H1 (cell line): ENCODE results near the gene CAV1. TPM values are rescaled to one million over a fixed set of nuclear protein-coding genes. Genes with fewer than 3 reads are reported as not detected.

ENCODE experiments used
- CTCF ChIA-PET: fragments of 300-600 bp; sonication (Branson Sonifier 250); formaldehyde crosslinking; loops from one replicate; lab custom pipeline; 2021; ENCODE audit not compliant: partially characterized antibody; lab: Charles Lee
- POLR2A ChIA-PET: fragments of 300-600 bp; sonication (Branson Sonifier 250); formaldehyde crosslinking; loops from one replicate; lab custom pipeline; 2021; ENCODE audit warnings: inconsistent platforms; ENCODE audit not compliant: partially characterized antibody; lab: Charles Lee
- DNase-seq, 2 experiments: peaks; one replicate each; pipeline versions ENCODE4 v3.0.0 to v3.0.0-alpha.2; 2010 to 2022; ENCODE audit warnings: low spot score in 2 of 2, low read depth in 1 of 2, mixed read lengths in 1 of 2
- FAIRE-seq: peaks from 2 replicates; lab custom pipeline; 2011; peaks lifted over from hg19 to GRCh38; lab: Jason Lieb, UNC
- H2AFZ ChIP-seq: 2 replicates; pipeline ENCODE4 v1.8.1; 2012; ENCODE audit warnings: low read length, inconsistent platforms
- H2AK5ac ChIP-seq: 2 replicates; pipeline ENCODE4 v1.6.1; 2013; ENCODE audit warnings: low read depth, low read length
- H2BK120ac ChIP-seq: replicated peaks from 2 replicates; pipeline ENCODE3; 2013; ENCODE audit warnings: low read depth, low read length, inconsistent platforms
- H2BK12ac ChIP-seq: 2 replicates; pipeline ENCODE4 v1.6.1; 2013; ENCODE audit warnings: low read depth, low read length
- H2BK15ac ChIP-seq: 2 replicates; pipeline ENCODE4 v1.6.1; 2013; ENCODE audit warnings: low read length
- H2BK20ac ChIP-seq: 2 replicates; pipeline ENCODE4 v1.6.1; 2013; ENCODE audit warnings: low read length
- H2BK5ac ChIP-seq: 2 replicates; pipeline ENCODE4 v1.6.1; 2013; ENCODE audit warnings: low read depth, low read length
- H3K14ac ChIP-seq: 2 replicates; pipeline ENCODE4 v1.6.1; 2013; ENCODE audit warnings: inconsistent platforms; ENCODE audit not compliant: insufficient read length
- H3K18ac ChIP-seq: 2 replicates; pipeline ENCODE4 v1.6.1; 2013; ENCODE audit warnings: low read length; ENCODE audit errors: extremely low read depth
- H3K23ac ChIP-seq: 2 replicates; pipeline ENCODE4 v1.6.1; 2013; ENCODE audit warnings: inconsistent platforms; ENCODE audit not compliant: insufficient read length
- H3K23me2 ChIP-seq: 2 replicates; pipeline ENCODE4 v1.6.1; 2013; ENCODE audit warnings: low read depth, low read length
- H3K27ac ChIP-seq: 2 replicates; pipeline ENCODE4 v1.6.1; 2011; ENCODE audit warnings: low read depth, low read length, inconsistent platforms
- H3K27me3 ChIP-seq, 4 experiments: replicated peaks in 1 of 4; 1 replicate in 1 of 4; 2 replicates in 3 of 4; pipeline versions ENCODE4 v1.6.1 to v1.8.1; 2011 to 2013; ENCODE audit warnings: low read length in 3 of 4, mild to moderate bottlenecking in 3 of 4, inconsistent platforms in 2 of 4, mixed read lengths in 2 of 4, moderate library complexity in 1 of 4; ENCODE audit not compliant: control insufficient read depth in 3 of 4, insufficient read depth in 3 of 4; ENCODE audit errors: extremely low read depth in 1 of 4
- H3K36me3 ChIP-seq, 4 experiments: 2 replicates each; pipeline versions ENCODE4 v1.6.1 to v1.8.1; 2011 to 2013; ENCODE audit warnings: mild to moderate bottlenecking in 4 of 4, low read length in 3 of 4, moderate library complexity in 2 of 4, control low read depth in 1 of 4, inconsistent platforms in 1 of 4; ENCODE audit not compliant: insufficient read depth in 4 of 4, control insufficient read depth in 2 of 4
- H3K4ac ChIP-seq: replicated peaks from 2 replicates; pipeline ENCODE3; 2013; ENCODE audit warnings: low read length, low read depth, mixed read lengths, inconsistent platforms; ENCODE audit not compliant: insufficient read length
- H3K4me1 ChIP-seq, 4 experiments: replicated peaks in 1 of 4; 1 replicate in 1 of 4; 2 replicates in 3 of 4; pipeline versions ENCODE4 v1.6.1 to v1.8.1; 2011 to 2013; ENCODE audit warnings: low read length in 3 of 4, inconsistent platforms in 2 of 4, mixed read lengths in 1 of 4; ENCODE audit not compliant: insufficient read depth in 4 of 4, control insufficient read depth in 3 of 4
- H3K4me2 ChIP-seq, 2 experiments: 2 replicates each; pipeline versions ENCODE4 v1.6.1 to v1.8.1; 2011 to 2013; ENCODE audit warnings: low read depth in 2 of 2, low read length in 2 of 2, control low read depth in 1 of 2, inconsistent platforms in 1 of 2, mild to moderate bottlenecking in 1 of 2; ENCODE audit not compliant: insufficient read depth in 1 of 2
- H3K4me3 ChIP-seq, 4 experiments: fragments of 200-600, 300-600 bp in 1 of 4; sonication (generic), shearing (Covaris generic), sonication (Bioruptor Twin) in 1 of 4; 2 replicates each; pipeline versions ENCODE4 v1.5.1 to v1.8.1; 2011 to 2016; ENCODE audit warnings: low read length in 4 of 4, low read depth in 3 of 4, control low read depth in 2 of 4, inconsistent platforms in 2 of 4, mild to moderate bottlenecking in 2 of 4, mixed read lengths in 1 of 4, moderate library complexity in 1 of 4; ENCODE audit not compliant: insufficient read depth in 2 of 4; ENCODE audit errors: extremely low read depth in 1 of 4
- H3K56ac ChIP-seq: replicated peaks from 2 replicates; pipeline ENCODE3; 2013; ENCODE audit warnings: low read depth, mild to moderate bottlenecking, mixed read lengths, low read length, inconsistent platforms; ENCODE audit not compliant: insufficient read length
- H3K79me1 ChIP-seq: 2 replicates; pipeline ENCODE4 v1.6.1; 2013; ENCODE audit warnings: low read depth, low read length, control low read depth
- H3K79me2 ChIP-seq, 2 experiments: 2 replicates each; pipeline versions ENCODE4 v1.6.1 to v1.8.1; 2012 to 2013; ENCODE audit warnings: low read length in 2 of 2, mild to moderate bottlenecking in 2 of 2, inconsistent platforms in 1 of 2; ENCODE audit not compliant: insufficient read depth in 2 of 2, control insufficient read depth in 1 of 2
- H3K9ac ChIP-seq, 4 experiments: replicated peaks in 1 of 4; 1 replicate in 1 of 4; 2 replicates in 3 of 4; pipeline versions ENCODE4 v1.6.1 to v1.8.1; 2011 to 2013; ENCODE audit warnings: low read depth in 3 of 4, low read length in 3 of 4, control low read depth in 2 of 4, mild to moderate bottlenecking in 2 of 4, moderate library complexity in 2 of 4, inconsistent platforms in 1 of 4; ENCODE audit errors: extremely low read depth in 1 of 4
- H3K9me3 ChIP-seq, 2 experiments: 2 replicates each; pipeline versions ENCODE4 v1.6.1 to v1.8.1; 2012 to 2013; ENCODE audit warnings: mild to moderate bottlenecking in 2 of 2, moderate library complexity in 2 of 2, control low read depth in 1 of 2, inconsistent platforms in 1 of 2, low read depth in 1 of 2, low read length in 1 of 2, mixed read lengths in 1 of 2; ENCODE audit not compliant: insufficient read depth in 2 of 2
- H4K20me1 ChIP-seq, 2 experiments: replicated peaks in 1 of 2; 2 replicates each; pipeline versions ENCODE3 to v1.8.1; 2011 to 2013; ENCODE audit warnings: inconsistent platforms in 2 of 2, low read length in 2 of 2, mild to moderate bottlenecking in 1 of 2; ENCODE audit not compliant: insufficient read depth in 2 of 2, control insufficient read depth in 1 of 2
- H4K5ac ChIP-seq: 2 replicates; pipeline ENCODE4 v1.6.1; 2013; ENCODE audit warnings: low read length, low read depth, mixed read lengths, inconsistent platforms; ENCODE audit not compliant: insufficient read length
- H4K8ac ChIP-seq: 2 replicates; pipeline ENCODE4 v1.8.0; 2013; ENCODE audit warnings: mild to moderate bottlenecking, moderate library complexity, low read length, inconsistent platforms; ENCODE audit not compliant: insufficient read depth; ENCODE audit errors: extremely low read depth
- H4K91ac ChIP-seq: replicated peaks from 2 replicates; pipeline ENCODE3; 2013; ENCODE audit warnings: low read length, mixed read lengths, inconsistent platforms; ENCODE audit not compliant: insufficient read length
- CHD2 ChIP-seq: IDR thresholded peaks from 2 replicates; pipeline ENCODE4 v1.6.1; 2012; ENCODE audit warnings: low read length, improper control_type of control experiment
- E2F6 ChIP-seq: IDR thresholded peaks from 2 replicates; pipeline ENCODE4 v1.6.1; 2012; ENCODE audit warnings: inconsistent platforms
- EZH2 ChIP-seq: fragments of 200-600 bp; sonication (generic); IDR thresholded peaks from 2 replicates; pipeline ENCODE4 v1.7.1; 2012; ENCODE audit warnings: low read depth, mild to moderate bottlenecking, moderate library complexity, low read length, inconsistent platforms; ENCODE audit not compliant: severe bottlenecking
- GABPA ChIP-seq: IDR thresholded peaks from 2 replicates; pipeline ENCODE4 v1.6.1; 2011; ENCODE audit warnings: mild to moderate bottlenecking, low read length, moderate library complexity, borderline replicate concordance; ENCODE audit not compliant: insufficient read depth
- JUN ChIP-seq: IDR thresholded peaks from 2 replicates; pipeline ENCODE4 v1.6.1; 2011; ENCODE audit warnings: low read depth, mild to moderate bottlenecking, improper control_type of control experiment, low read length
- KDM1A ChIP-seq: fragments of 200-600, 300-600 bp; sonication (generic); IDR thresholded peaks from 2 replicates; pipeline ENCODE4 v1.7.1; 2016; ENCODE audit warnings: mild to moderate bottlenecking, low read length, borderline replicate concordance
- KDM4A ChIP-seq: IDR thresholded peaks from one replicate; pipeline ENCODE4 v1.7.1; 2012; ENCODE audit warnings: low read depth, mild to moderate bottlenecking, moderate library complexity, low read length, inconsistent platforms; ENCODE audit not compliant: severe bottlenecking
- POLR2AphosphoS5 ChIP-seq: IDR thresholded peaks from 2 replicates; pipeline ENCODE4 v1.6.1; 2011; ENCODE audit warnings: low read depth, low read length
- RNF2 ChIP-seq: fragments of 200-900, 300-1000 bp; sonication (generic); IDR thresholded peaks from 2 replicates; pipeline ENCODE4 v1.7.1; 2016; ENCODE audit warnings: borderline replicate concordance, low read depth, mild to moderate bottlenecking, antibody characterized with exemption, low read length; ENCODE audit not compliant: poor library complexity, severe bottlenecking; ENCODE audit errors: missing control alignments
- RXRA ChIP-seq: IDR thresholded peaks from 2 replicates; pipeline ENCODE4 v1.6.1; 2011; ENCODE audit warnings: low read depth, mild to moderate bottlenecking, low read length, moderate library complexity; ENCODE audit not compliant: insufficient read depth
- SP1 ChIP-seq: IDR thresholded peaks from 2 replicates; pipeline ENCODE4 v1.6.1; 2011; ENCODE audit warnings: low read depth, low read length
- SUZ12 ChIP-seq: fragments of 200-600 bp; sonication (generic); IDR thresholded peaks from 2 replicates; pipeline ENCODE4 v1.6.1; 2012; ENCODE audit warnings: mild to moderate bottlenecking, inconsistent platforms, low read length, moderate library complexity, mixed read lengths
- TCF12 ChIP-seq: IDR thresholded peaks from 2 replicates; pipeline ENCODE4 v1.6.1; 2011; ENCODE audit warnings: low read depth, mild to moderate bottlenecking, low read length
- WGBS, 2 experiments: shearing (Covaris generic) in 1 of 2; methylation state at CpG; one replicate each; pipeline versions ENCODE4 v1.1.6 to v1.1.7; 2013 to 2015; ENCODE audit warnings: low lambda C conversion rate in 2 of 2, mixed read lengths in 2 of 2, inconsistent platforms in 1 of 2, low coverage in 1 of 2, missing lambda C conversion rate in 1 of 2; ENCODE audit not compliant: insufficient replicate concordance in 2 of 2, insufficient coverage in 1 of 2, insufficient read length in 1 of 2; ENCODE audit errors: extremely low coverage in 1 of 2, missing lambda C conversion rate in 1 of 2; 5-methylcytosine and 5-hydroxymethylcytosine counted together
- polyA plus RNA-seq, 7 experiments: library from polyadenylated mRNA; depleted of rRNA in 3 of 7; stranded (reverse) in 5 of 7; unstranded in 2 of 7; fragments of >200 nt in 5 of 7; fragments of 200-250 nt in 2 of 7; gene quantifications; 1 replicate in 5 of 7; 2 replicates in 1 of 7; 4 replicates in 1 of 7; pipeline versions ENCODE4 v1.2.1 to v1.2.3, GENCODE V29; 2011 to 2013; ENCODE audit warnings: missing spikeins in 2 of 7, mixed read lengths in 2 of 7
- total RNA-seq: library from RNA; stranded (reverse); fragmentation: NEBNext Ultra II Directional; extraction: Animal tissue kit (Norgen Biotek cat#: 25700); gene quantifications from 2 replicates; pipeline ENCODE4 v1.2.1, GENCODE V29; 2021

The CAV1 gene
- total and polyA plus RNA-seq, 2 of the 8 experiments (the other 6 are each of a cell fraction or from before 2014, with no cell fraction given) = 16.3 to 21.8 TPM

- Histone ChIP-seq H3K4me2 (no peak overlapping the region), H2BK5ac (no peak overlapping the region), H3K4ac (no peak overlapping the region), H2BK15ac (no peak overlapping the region), H3K9ac (no peak overlapping the region), H3K14ac (no peak overlapping the region), H3K18ac (no peak overlapping the region), H4K5ac (no peak overlapping the region), H2BK20ac (no peak overlapping the region), H2AFZ (no peak overlapping the region), H3K79me2 (no peaks in the 10 kb centered on the region), H4K91ac (no peak overlapping the region), H2BK12ac (no peak overlapping the region), H3K36me3 (no peaks in the 10 kb centered on the region), H3K79me1 (no peaks in the 10 kb centered on the region), H2AK5ac (no peak overlapping the region), H4K20me1 (no peaks in the 10 kb centered on the region), H2BK120ac (no peak overlapping the region), H3K23ac (no peak overlapping the region), H3K27me3 (no peaks in the 10 kb centered on the region), H3K23me2 (no peaks in the 10 kb centered on the region), H3K4me3 (no peak overlapping the region), H3K56ac (no peak overlapping the region), H3K27ac (no peak overlapping the region), H3K9me3 (no peaks in the 10 kb centered on the region), H4K8ac (no peak overlapping the region), H3K4me1 (no peaks in the 10 kb centered on the region)
- no peak for FAIRE-seq
- ChIA-PET POLR2A (no interaction called here), CTCF (interaction anchor here (0.9 to 6.2 kb wide), 8 partner anchors 10 to 342 kb away, joined by 3 to 33 read pairs (median 5); no protein-coding TSS in a partner anchor)
- 73% methylated on average over 6 of the region's 6 CpGs; no CpG with 5 or more reads in 1 of the 2 experiments for WGBS, 2 experiments
- no peak for TF ChIP-seq EZH2
- TF ChIP-seq SP1 = no peak
- no peak for TF ChIP-seq SUZ12
- TF ChIP-seq POLR2AphosphoS5 = no peak
- TF ChIP-seq E2F6 = no peak
- TF ChIP-seq KDM4A = no peak
- no peak for TF ChIP-seq CHD2
- TF ChIP-seq GABPA = no peak
- TF ChIP-seq JUN = no peak
- TF ChIP-seq RNF2 = no peak
- TF ChIP-seq TCF12 = no peak
- TF ChIP-seq KDM1A = no peak
- no peak for TF ChIP-seq RXRA
- no peak for DNase-seq
These were observed 52.6 kb downstream of the CAV1 start for GRCh38 chr7:116577320-116577871.
